Stimulated activated CD8-positive, alpha-beta memory T cell treated with anti-CD3 and anti-CD28 coated beads, Interleukin-2, amount 100 ng/mL, for 48 hours (primary cell): ENCODE data around the gene CPEB3.

Experiments
- DNase-seq, 2 donors: peaks; one replicate each; pipeline ENCODE4 v3.0.0-alpha.2; 2020; ENCODE audit warnings: low read depth in 2 of 2

CPEB3 gene

GRCh38 chr10:92213049-92213448 lies 77.8 kb downstream of the CPEB3 start:
- no peak for DNase-seq

GRCh38 chr10:92208736-92209135 lies 82.1 kb downstream of the CPEB3 start:
- no peak for DNase-seq

- no peak for DNase-seq
Observed at GRCh38 chr10:92208157-92208720, 82.6 kb downstream of the CPEB3 start.

- DNase-seq: no peak
Observed at GRCh38 chr10:92207061-92207460, 83.8 kb downstream of the CPEB3 start.

GRCh38 chr10:92203919-92204623 lies 86.8 kb downstream of the CPEB3 start:
- DNase-seq: no peak

- DNase-seq: no peak
Observed at GRCh38 chr10:92202536-92202935, 88.3 kb downstream of the CPEB3 start.

GRCh38 chr10:92200564-92200963 lies 90.3 kb downstream of the CPEB3 start:
- no peak for DNase-seq

GRCh38 chr10:92187101-92187500 lies 103.8 kb downstream of the CPEB3 start:
- DNase-seq: no peak

GRCh38 chr10:92184977-92185376 lies 105.9 kb downstream of the CPEB3 start:
- DNase-seq: no peak

GRCh38 chr10:92183199-92183598 lies 107.7 kb downstream of the CPEB3 start:
- no peak for DNase-seq

- DNase-seq: no peak
Observed at GRCh38 chr10:92181575-92181974, 109.3 kb downstream of the CPEB3 start.

- no peak for DNase-seq
Observed at GRCh38 chr10:92180399-92180798, 110.5 kb downstream of the CPEB3 start.

GRCh38 chr10:92177546-92177945 lies 113.3 kb downstream of the CPEB3 start:
- no peak for DNase-seq

- DNase-seq: no peak
Observed at GRCh38 chr10:92175164-92175563, 115.7 kb downstream of the CPEB3 start.

GRCh38 chr10:92173996-92174395 lies 116.9 kb downstream of the CPEB3 start:
- DNase-seq: no peak

- no peak for DNase-seq
Observed at GRCh38 chr10:92164036-92164696, 126.7 kb downstream of the CPEB3 start.

- no peak for DNase-seq
Observed at GRCh38 chr10:92162541-92162940, 128.3 kb downstream of the CPEB3 start.

GRCh38 chr10:92156874-92157773 lies 133.8 kb downstream of the CPEB3 start:
- DNase-seq: no peak

GRCh38 chr10:92150823-92151222 lies 140.1 kb downstream of the CPEB3 start:
- DNase-seq: no peak

- DNase-seq: no peak
Observed at GRCh38 chr10:92149261-92149660, 141.6 kb downstream of the CPEB3 start.

GRCh38 chr10:92146781-92147180 lies 144.1 kb downstream of the CPEB3 start:
- DNase-seq: no peak

- no peak for DNase-seq
Observed at GRCh38 chr10:92146107-92146506, 144.8 kb downstream of the CPEB3 start.
